GM12878 (cell line): Measurements from ENCODE around the gene LTB4R. TPM values are rescaled to one million over a fixed set of nuclear protein-coding genes. Genes with fewer than 3 reads are reported as not detected.
A peak's percentile ranks its signal among the peaks of the same experiment; 100 is the strongest.

Source experiments
- BHLHE40 ChIP-seq, 2 experiments: fragments of 450-650 bp in 1 of 2; IDR thresholded peaks; 2 replicates each; pipeline ENCODE4 v1.6.1; 2011 to 2017; ENCODE audit warnings: low read depth in 2 of 2, borderline replicate concordance in 1 of 2, improper control_type of control experiment in 1 of 2, low read length in 1 of 2, mild to moderate bottlenecking in 1 of 2
- CEBPB ChIP-seq, 2 experiments: fragments of 150-350 bp in 1 of 2; IDR thresholded peaks; 2 replicates each; pipeline ENCODE4 v1.6.1; 2012 to 2014; ENCODE audit warnings: low read depth in 2 of 2, low read length in 2 of 2, borderline replicate concordance in 1 of 2, inconsistent platforms in 1 of 2
- DPF2 ChIP-seq: fragments of 450-650 bp; IDR thresholded peaks from 2 replicates; pipeline ENCODE4 v1.6.1; 2017; ENCODE audit warnings: mild to moderate bottlenecking
- ESRRA ChIP-seq: IDR thresholded peaks from 2 replicates; pipeline ENCODE4 v1.6.1; 2012; ENCODE audit warnings: mild to moderate bottlenecking, low read length, improper control_type of control experiment
- FOS ChIP-seq: IDR thresholded peaks from 3 replicates; pipeline ENCODE4 v1.6.1; 2011; ENCODE audit warnings: borderline replicate concordance; ENCODE audit not compliant: insufficient read length; ENCODE audit errors: extremely low read depth
- FOXK2 ChIP-seq: fragments of 450-650 bp; IDR thresholded peaks from 2 replicates; pipeline ENCODE4 v1.6.1; 2017; ENCODE audit warnings: mild to moderate bottlenecking, moderate library complexity
- IRF3 ChIP-seq: fragments of 450-650 bp; IDR thresholded peaks from 2 replicates; pipeline ENCODE4 v1.6.1; 2014; ENCODE audit warnings: mild to moderate bottlenecking
- JUNB ChIP-seq: IDR thresholded peaks from 2 replicates; pipeline ENCODE4 v1.6.1; 2016; ENCODE audit warnings: antibody characterized with exemption, mild to moderate bottlenecking
- KLF5 ChIP-seq: fragments of 450-650 bp; IDR thresholded peaks from 2 replicates; pipeline ENCODE4 v1.6.1; 2014; ENCODE audit warnings: mild to moderate bottlenecking; ENCODE audit not compliant: partially characterized antibody
- MEF2A ChIP-seq: IDR thresholded peaks from 2 replicates; pipeline ENCODE4 v1.6.1; 2011; ENCODE audit warnings: low read depth, mild to moderate bottlenecking, low read length, moderate library complexity; ENCODE audit not compliant: insufficient read depth
- MXI1 ChIP-seq: fragments of 150-350 bp; IDR thresholded peaks from 2 replicates; pipeline ENCODE4 v1.6.1; 2011; ENCODE audit warnings: low read depth, mild to moderate bottlenecking, inconsistent platforms, low read length, improper control_type of control experiment
- NFYA ChIP-seq: IDR thresholded peaks from 2 replicates; pipeline ENCODE4 v1.6.1; 2011; ENCODE audit warnings: low read depth, mild to moderate bottlenecking, low read length, improper control_type of control experiment, borderline replicate concordance
- PAX5 ChIP-seq: IDR thresholded peaks from 2 replicates; pipeline ENCODE4 v1.6.1; 2011; ENCODE audit warnings: low read depth, low read length, borderline replicate concordance
- POLR2AphosphoS2 ChIP-seq: IDR thresholded peaks from 2 replicates; pipeline ENCODE4 v1.6.1; 2011; ENCODE audit warnings: low read depth, mild to moderate bottlenecking, low read length, improper control_type of control experiment, moderate library complexity
- SPI1 ChIP-seq: IDR thresholded peaks from 2 replicates; pipeline ENCODE4 v1.6.1; 2011; ENCODE audit warnings: low read depth, mild to moderate bottlenecking, low read length, moderate library complexity, borderline replicate concordance; ENCODE audit not compliant: insufficient read depth
- STAT3 ChIP-seq: IDR thresholded peaks from 2 replicates; pipeline ENCODE4 v1.6.1; 2011; ENCODE audit warnings: low read depth, low read length, improper control_type of control experiment
- WRNIP1 ChIP-seq: IDR thresholded peaks from 2 replicates; pipeline ENCODE4 v1.6.1; 2011; ENCODE audit warnings: low read depth, low read length, improper control_type of control experiment, borderline replicate concordance
- ZBED1 ChIP-seq: IDR thresholded peaks from 2 replicates; pipeline ENCODE4 v1.6.1; 2016; ENCODE audit warnings: borderline replicate concordance
- ZBTB4 ChIP-seq: fragments of 450-650 bp; formaldehyde crosslinking; IDR thresholded peaks from 2 replicates; pipeline ENCODE4 v1.4.0; 2022; ENCODE audit warnings: mild to moderate bottlenecking, moderate library complexity
- ZBTB40 ChIP-seq: fragments of 450-650 bp; IDR thresholded peaks from 2 replicates; pipeline ENCODE4 v1.6.1; 2016; ENCODE audit warnings: mild to moderate bottlenecking, moderate library complexity, borderline replicate concordance
- ZNF274 ChIP-seq: IDR thresholded peaks from one replicate; pipeline ENCODE4 v1.8.0; 2011; ENCODE audit not compliant: insufficient read length, insufficient read depth
- ZSCAN29 ChIP-seq: fragments of 450-650 bp; IDR thresholded peaks from 2 replicates; pipeline ENCODE4 v1.6.1; 2017; ENCODE audit warnings: mild to moderate bottlenecking, moderate library complexity
- polyA plus RNA-seq, 11 experiments: library from polyadenylated mRNA; depleted of rRNA in 4 of 11; unstranded in 6 of 11; stranded (reverse) in 5 of 11; fragments of >200 nt; fragmentation: Nextera tagmentation in 4 of 11; fragmentation: Illumina TruSeq in 1 of 11; extraction: Ambion mirVana in 4 of 11; extraction: Trizol in 1 of 11; gene quantifications; 1 replicate in 1 of 11; 2 replicates in 10 of 11; pipeline versions ENCODE4 v1.2.1 to v1.2.3, GENCODE V29; 2011 to 2016; ENCODE audit warnings: inconsistent platforms in 2 of 11, missing spikeins in 2 of 11, low read depth in 1 of 11
- total RNA-seq, 4 experiments: library from RNA; depleted of rRNA in 3 of 4; stranded (reverse); fragments of >200 nt in 3 of 4; fragmentation: Illumina TruSeq in 1 of 4; extraction: Trizol in 1 of 4; gene quantifications; 2 replicates each; pipeline versions ENCODE4 v1.2.1 to v1.2.3, GENCODE V29; 2013 to 2021

The LTB4R gene
- total and polyA plus RNA-seq, 10 of the 15 experiments (the other 5 are each of a cell fraction or from before 2014, with no cell fraction given), result 1.2 to 14.0 (median 4.0) TPM

GRCh38 chr14:24271134-24271833 lies 40.0 kb upstream of the LTB4R start, which contains the start of gene RABGGTA (continued):
- TF ChIP-seq KLF5, result peak; percentile 89
- TF ChIP-seq ZBED1, result no peak
- peak; percentile 95 for TF ChIP-seq DPF2
- no peak for TF ChIP-seq ZNF274
- peak; percentile 86 for TF ChIP-seq MXI1
- TF ChIP-seq JUNB, result no peak
- TF ChIP-seq IRF3, result no peak
- TF ChIP-seq POLR2AphosphoS2, result peak; percentile 61; the same call in 1 of the 2 replicates
- TF ChIP-seq CEBPB (IDR thresholded peaks at IDR 0.05; ENCODE audit: borderline replicate concordance in 1 of 2, low read depth in 2 of 2, low read length in 2 of 2), result no peak
- TF ChIP-seq FOS, result no peak
- no peak for TF ChIP-seq ZBTB4
- peak; percentile 10; the same call in 1 of the 2 replicates for TF ChIP-seq PAX5
- TF ChIP-seq ZBTB40, result peak; percentile 35; the same call in 1 of the 2 replicates
- no peak for TF ChIP-seq ESRRA
- TF ChIP-seq ZSCAN29, result peak; percentile 54; the same call in 1 of the 2 replicates
- peak; percentile 85 to 93 for TF ChIP-seq BHLHE40 (IDR thresholded peaks at IDR 0.05; ENCODE audit: borderline replicate concordance in 1 of 2, low read depth in 2 of 2, low read length in 1 of 2)
- peak; percentile 45; the same call in 1 of the 2 replicates for TF ChIP-seq FOXK2
- TF ChIP-seq NFYA, result no peak
- no peak for TF ChIP-seq STAT3
- no peak for TF ChIP-seq SPI1
- TF ChIP-seq MEF2A, result 0 out of 2 replicates have a peak, but pooled peaks have one; percentile 55
- peak; percentile 90; the same call in 1 of the 2 replicates for TF ChIP-seq WRNIP1
